Parathyroid adenoma (tissue), 2 donors: ENCODE measurements around the gene PPIF.

ENCODE experiments used
- H2AFZ ChIP-seq: fragments of 300-600 bp; sonication (generic); one replicate; pipeline ENCODE4 v1.7.0; 2017; ENCODE audit warnings: antibody characterized with exemption, mild to moderate bottlenecking
- H3K27ac ChIP-seq: fragments of 300-600 bp; sonication (generic); one replicate; pipeline ENCODE4 v1.7.0; 2017
- H3K27me3 ChIP-seq: fragments of 300-600 bp; sonication (generic); one replicate; pipeline ENCODE4 v1.7.0; 2017; ENCODE audit warnings: low read length; ENCODE audit not compliant: control insufficient read depth, insufficient read depth
- H3K36me3 ChIP-seq: fragments of 300-600 bp; sonication (generic); one replicate; pipeline ENCODE4 v1.7.0; 2017; ENCODE audit warnings: low read length; ENCODE audit not compliant: control insufficient read depth, insufficient read depth
- H3K4me1 ChIP-seq: fragments of 300-600 bp; sonication (generic); one replicate; pipeline ENCODE4 v1.7.0; 2017; ENCODE audit warnings: control low read depth
- H3K4me2 ChIP-seq: fragments of 300-600 bp; sonication (generic); one replicate; pipeline ENCODE4 v1.7.0; 2017; ENCODE audit warnings: low read length
- H3K4me3 ChIP-seq: fragments of 300-600 bp; sonication (generic); one replicate; pipeline ENCODE4 v1.7.0; 2017; ENCODE audit warnings: low read depth, low read length
- H3K79me2 ChIP-seq: fragments of 300-600 bp; sonication (generic); one replicate; pipeline ENCODE4 v1.7.0; 2017; ENCODE audit warnings: control low read depth
- H3K9ac ChIP-seq: fragments of 300-600 bp; sonication (generic); one replicate; pipeline ENCODE4 v1.7.0; 2017; ENCODE audit warnings: mild to moderate bottlenecking
- H3K9me3 ChIP-seq: fragments of 300-600 bp; sonication (generic); one replicate; pipeline ENCODE4 v1.7.0; 2017; ENCODE audit warnings: low read length; ENCODE audit not compliant: control insufficient read depth
- CTCF ChIP-seq: fragments of 300-600 bp; sonication (generic); IDR thresholded peaks from one replicate; pipeline ENCODE4 v1.7.0; 2017; ENCODE audit warnings: antibody characterized with exemption, mild to moderate bottlenecking
- donor health status: primary hyperparathyroidism.

PPIF gene

GRCh38 chr10:79383974-79384606 lies 36.8 kb downstream of the PPIF start:
- Histone ChIP-seq H3K79me2 (no peaks in the 10 kb centered on the region), H3K36me3 (no peaks in the 10 kb centered on the region), H3K4me3 (no peak overlapping the region), H3K9ac (no peak overlapping the region), H3K9me3 (no peaks in the 10 kb centered on the region), H2AFZ (no peak overlapping the region), H3K4me1 (peaks cover 3% of the 10 kb centered on the region), H3K27ac (no peak overlapping the region), H3K27me3 (no peaks in the 10 kb centered on the region), H3K4me2 (no peak overlapping the region)
- TF ChIP-seq CTCF, result no peak

- Histone ChIP-seq H3K79me2 (no peaks in the 10 kb centered on the region), H3K27ac (no peak overlapping the region), H3K4me3 (no peak overlapping the region), H3K4me1 (peaks cover 3% of the 10 kb centered on the region), H2AFZ (no peak overlapping the region), H3K27me3 (no peaks in the 10 kb centered on the region), H3K9me3 (no peaks in the 10 kb centered on the region), H3K9ac (no peak overlapping the region), H3K36me3 (no peaks in the 10 kb centered on the region), H3K4me2 (no peak overlapping the region)
- no peak for TF ChIP-seq CTCF
Measured at GRCh38 chr10:79384773-79385391, 37.6 kb downstream of the PPIF start.

- Histone ChIP-seq H3K36me3 (no peaks in the 10 kb centered on the region), H3K4me1 (no peaks in the 10 kb centered on the region)
Measured at GRCh38 chr10:79385392-79385795, 38.1 kb downstream of the PPIF start.

GRCh38 chr10:79385804-79386531 lies 38.7 kb downstream of the PPIF start:
- H3K27me3 ChIP-seq, result no peaks in the 10 kb centered on the region
- no peaks in the 10 kb centered on the region for H3K9me3 ChIP-seq
- no peaks in the 10 kb centered on the region for H3K36me3 ChIP-seq
- no peaks in the 10 kb centered on the region for H3K4me1 ChIP-seq
- H3K4me2 ChIP-seq, result no peak overlapping the region
- H3K27ac ChIP-seq, result no peak overlapping the region
- no peak for TF ChIP-seq CTCF
- no peak overlapping the region for H2AFZ ChIP-seq
- no peak overlapping the region for H3K4me3 ChIP-seq
- H3K79me2 ChIP-seq, result no peaks in the 10 kb centered on the region
- no peak overlapping the region for H3K9ac ChIP-seq

More at GRCh38 chr10:79385392-79385795, 38.1 kb downstream of the PPIF start:
- Histone ChIP-seq H3K27ac (no peak overlapping the region), H3K27me3 (no peaks in the 10 kb centered on the region), H3K4me2 (no peak overlapping the region), H3K79me2 (no peaks in the 10 kb centered on the region), H3K4me3 (no peak overlapping the region), H2AFZ (no peak overlapping the region), H3K9me3 (no peaks in the 10 kb centered on the region), H3K9ac (no peak overlapping the region)
- no peak for TF ChIP-seq CTCF
